ENCODE measurements around the gene MUC3A. TPM values are rescaled to one million over a fixed set of nuclear protein-coding genes. Genes with fewer than 3 reads are reported as not detected.
A peak's percentile ranks its signal among the peaks of the same experiment; 100 is the strongest.

Gene MUC3A
- total and polyA plus RNA-seq, 2 of the 4 experiments (the other 2 are of a cell fraction): 0.05 TPM; not detected in 1

- DNase-seq: no peak
- no TSS peak for BruUV-seq (replicated peaks)
- H3K27me3 ChIP-seq (ENCODE audit: control insufficient read depth, insufficient read depth, low read length): peaks cover 61% of the 10 kb centered on the region
These were observed 15.8 kb downstream of the MUC3A start for GRCh38 chr7:100965045-100965722.

More at GRCh38 chr7:100965045-100965722, 15.8 kb downstream of the MUC3A start:
- Histone ChIP-seq H2AK5ac (ENCODE audit: low read depth, low read length) (no peak overlapping the region), H4K91ac (ENCODE audit: insufficient read depth, low read depth, low read length) (no peak overlapping the region), H4K8ac (ENCODE audit: low read depth in 2 of 2, low read length in 2 of 2) (no peak overlapping the region), H2AK9ac (replicated peaks; ENCODE audit: low read depth, low read length, poor library complexity) (no peak overlapping the region), H2AFZ (replicated peaks; ENCODE audit: low read length, poor library complexity) (peak overlapping the region; percentile 79), H3K4me2 (ENCODE audit: low read depth, low read length) (no peak overlapping the region; the same call in 1 of the 2 replicates), H3K79me1 (ENCODE audit: low read depth in 1 of 2, low read length in 2 of 2) (no peaks in the 10 kb centered on the region), H4K5ac (ENCODE audit: low read depth, low read length) (no peak overlapping the region), H3K4me1 (ENCODE audit: control insufficient read depth, insufficient read depth, low read length) (no peaks in the 10 kb centered on the region), H3K4ac (ENCODE audit: low read depth, low read length) (no peak overlapping the region), H3K4me3 (ENCODE audit: insufficient read depth, low read depth, low read length) (no peak overlapping the region), H4K20me1 (ENCODE audit: insufficient read depth, low read length) (no peaks in the 10 kb centered on the region; the same call in 1 of the 2 replicates), H3K14ac (replicated peaks; ENCODE audit: low read depth, low read length) (no peak overlapping the region), H2BK120ac (ENCODE audit: low read depth, low read length) (no peak overlapping the region), H3K23ac (ENCODE audit: low read depth, low read length) (no peak overlapping the region), H3K9me3 (ENCODE audit: control insufficient read depth, insufficient read depth, low read length) (no peaks in the 10 kb centered on the region; the same call in 1 of the 2 replicates), H2BK15ac (ENCODE audit: low read depth, low read length) (no peak overlapping the region), H3K18ac (ENCODE audit: low read depth, low read length) (no peak overlapping the region), H3K56ac (ENCODE audit: extremely low read depth, insufficient read depth, low read length) (no peak overlapping the region), H2BK5ac (ENCODE audit: low read depth, low read length, poor library complexity, severe bottlenecking) (no peak overlapping the region), H2BK20ac (ENCODE audit: low read depth, low read length) (no peak overlapping the region), H3K9me1 (ENCODE audit: insufficient read depth, low read length) (no peaks in the 10 kb centered on the region), H3K27ac (ENCODE audit: insufficient read depth, low read length) (no peak overlapping the region), H3K9ac (ENCODE audit: low read depth, low read length) (no peak overlapping the region), H3K36me3 (ENCODE audit: control insufficient read depth, insufficient read depth, low read length) (no peaks in the 10 kb centered on the region)
- ATAC-seq (ENCODE audit: low read depth): no peak
- in situ Hi-C loops (cut with MboI; ENCODE audit: low sequenced_read_pairs) (loop anchor here (5.0 to 25.0 kb wide), 2 partner anchors 97 to 497 kb away; no protein-coding TSS in a partner anchor), dilution Hi-C loops (cut with HindIII; ENCODE audit: low sequenced_read_pairs, unreplicated experiment) (no loop called here), intact Hi-C loops (cut with micrococcal nuclease) (no loop called here)
- 18% methylated on average over 18 of the region's 25 CpGs; no CpG with 5 or more reads in 1 of the 2 experiments for WGBS, 2 experiments (ENCODE audit: extremely low coverage in 2 of 2, insufficient read length in 1 of 2)
- POLR2A ChIA-PET (ENCODE audit: unreplicated experiment): no interaction called here
- CTCF ChIA-PET: no interaction called here
- no peak for TF ChIP-seq RCOR1 (IDR thresholded peaks at IDR 0.05; ENCODE audit: insufficient replicate concordance, low read length)
- no peak for TF ChIP-seq MAFK (IDR thresholded peaks at IDR 0.05; ENCODE audit: low read depth, low read length)
- TF ChIP-seq BHLHE40 (IDR thresholded peaks at IDR 0.05; ENCODE audit: low read depth, low read length): no peak
- no peak for TF ChIP-seq RFX5 (IDR thresholded peaks at IDR 0.05; ENCODE audit: low read depth, low read length)
- TF ChIP-seq CEBPB (IDR thresholded peaks at IDR 0.05; ENCODE audit: low read depth, low read length): no peak
- no peak for TF ChIP-seq SMC3 (IDR thresholded peaks at IDR 0.05; ENCODE audit: low read depth, low read length)
- no peak for TF ChIP-seq ELK1 (IDR thresholded peaks at IDR 0.05; ENCODE audit: borderline replicate concordance, low read depth, low read length)
- TF ChIP-seq RAD21 (IDR thresholded peaks at IDR 0.05; ENCODE audit: low read length): no peak
- no peak for TF ChIP-seq MAZ (IDR thresholded peaks at IDR 0.05; ENCODE audit: borderline replicate concordance, low read depth, low read length)
- no peak for TF ChIP-seq NFE2L2 (IDR thresholded peaks at IDR 0.05; ENCODE audit: low read depth, low read length)
- TF ChIP-seq USF2 (IDR thresholded peaks at IDR 0.05; ENCODE audit: low read depth, low read length): no peak
- TF ChIP-seq CHD1 (IDR thresholded peaks at IDR 0.05; ENCODE audit: low read depth, low read length): no peak
- no peak for TF ChIP-seq MXI1 (IDR thresholded peaks at IDR 0.05; ENCODE audit: borderline replicate concordance, low read depth, low read length)
